HG02981 (cell line): Measurements from ENCODE around the gene MOB3C.

ENCODE experiments used
- ATAC-seq: cut with Tn5 transposase; IDR thresholded peaks from one replicate; pipeline ENCODE4 v1.9.1; 2021; ENCODE audit warnings: mild to moderate bottlenecking, moderate library complexity; ENCODE audit not compliant: unreplicated experiment

The MOB3C gene

DNA sequence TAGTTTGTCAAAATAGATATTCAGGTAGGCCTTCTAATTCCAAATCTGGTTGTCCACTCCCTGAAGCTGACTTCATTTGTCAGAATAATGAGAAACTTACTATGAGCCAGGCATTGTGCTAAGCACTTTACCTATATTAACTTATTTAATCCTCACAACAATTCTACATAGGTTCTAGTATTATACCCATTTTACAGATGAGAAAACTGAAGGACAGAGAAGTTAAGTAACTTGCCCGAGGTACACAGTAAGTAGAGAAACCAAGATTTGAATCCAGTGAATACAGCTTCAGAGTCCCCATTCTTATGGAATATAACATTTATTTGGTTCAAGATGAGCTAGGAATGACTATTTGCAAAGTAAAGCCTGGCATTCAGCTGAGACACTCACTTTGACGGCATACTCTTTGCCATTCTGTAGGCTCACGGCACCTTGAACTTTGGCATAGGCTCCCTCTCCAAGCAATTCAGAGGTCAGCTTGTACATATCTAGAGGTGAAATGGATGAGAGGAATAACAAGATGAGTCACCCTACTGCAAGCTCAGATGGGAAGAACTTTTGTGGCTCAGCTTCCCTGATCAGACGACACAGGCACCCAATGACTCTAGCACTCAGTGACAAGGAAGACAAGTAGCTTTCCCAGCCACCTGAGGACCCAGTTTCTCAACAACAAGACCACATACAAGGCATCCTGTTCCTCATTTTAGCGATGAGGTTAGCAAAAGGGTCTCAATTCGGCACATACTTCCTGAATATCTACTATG lies 36.3 kb downstream of the MOB3C start:
- no peak for ATAC-seq

DNA sequence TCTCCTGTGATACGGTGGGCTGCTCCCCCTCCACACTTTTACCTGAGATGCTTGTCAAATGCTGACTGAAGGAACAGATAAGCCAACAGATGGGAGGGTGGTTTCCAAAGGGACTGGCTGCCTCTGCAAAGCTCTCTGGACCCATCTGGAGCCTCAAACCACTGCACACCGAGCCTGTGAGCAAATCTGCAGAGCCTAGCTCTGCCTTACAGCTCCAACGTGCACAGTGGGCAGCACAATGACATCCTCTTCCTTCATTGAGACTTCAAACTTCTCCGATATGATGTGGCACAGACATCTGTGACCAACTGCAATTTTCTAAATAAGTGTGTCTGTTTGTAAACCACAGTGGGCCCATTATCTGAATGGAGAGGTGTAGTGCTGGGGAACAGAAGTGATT lies 38.9 kb downstream of the MOB3C start:
- no peak for ATAC-seq

DNA sequence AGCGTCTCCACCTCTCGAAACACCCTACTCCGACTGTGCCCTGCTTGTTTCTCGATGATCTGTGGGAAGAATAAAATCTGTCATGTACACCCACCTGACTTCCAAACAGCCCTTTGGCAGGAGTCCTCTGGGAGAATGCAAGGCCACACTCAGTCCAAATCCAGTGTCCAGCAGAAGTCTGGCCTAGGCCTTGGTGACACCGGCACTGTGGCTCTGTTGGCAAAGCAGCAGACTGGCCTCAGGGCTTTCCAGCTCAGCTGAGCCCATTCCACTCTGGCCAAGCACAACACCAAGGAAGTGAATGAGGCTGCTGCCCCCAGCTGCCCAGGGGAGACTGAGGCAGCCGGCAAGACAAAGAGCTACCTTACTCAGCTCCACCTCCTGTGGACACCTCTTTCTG lies 40.0 kb downstream of the MOB3C start:
- no peak for ATAC-seq

DNA sequence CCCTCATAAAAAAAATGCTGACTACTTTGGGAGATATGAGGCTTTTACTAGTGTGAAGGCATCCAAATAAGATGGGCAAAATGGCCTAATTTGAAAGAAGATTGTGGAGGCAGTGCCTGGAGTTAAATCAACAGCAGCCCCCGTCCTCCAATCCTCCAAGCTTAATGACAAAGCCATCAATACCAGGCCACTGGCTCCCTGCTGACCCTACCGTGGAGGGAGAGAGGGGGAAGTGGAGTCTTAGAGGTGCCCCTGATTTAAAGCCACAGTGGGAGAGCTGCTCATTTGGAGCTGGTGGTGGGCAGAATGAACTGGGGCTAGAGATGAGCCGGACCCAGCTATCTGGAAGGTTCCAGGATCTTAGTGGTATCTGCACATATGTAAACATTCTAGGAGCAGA lies 40.8 kb downstream of the MOB3C start:
- no peak for ATAC-seq

DNA sequence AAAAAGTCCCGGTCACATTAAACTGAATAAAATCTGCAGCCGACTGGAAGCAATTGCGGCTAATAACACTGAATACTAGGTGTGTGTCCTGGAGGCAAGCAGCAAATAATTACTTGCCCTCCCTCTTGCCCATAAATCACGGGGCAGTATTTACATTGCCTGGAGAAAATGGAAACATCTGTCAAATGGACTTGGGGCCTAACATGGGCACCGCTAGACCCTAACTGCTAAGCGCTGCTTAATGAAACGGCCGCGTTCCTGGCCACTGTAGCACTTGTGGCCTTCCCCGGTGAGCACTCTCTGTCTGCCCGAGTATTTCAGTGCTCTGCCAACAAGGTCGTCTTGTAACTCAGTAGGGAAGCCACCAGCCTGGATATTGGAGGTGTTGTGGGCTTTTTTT lies 41.3 kb downstream of the MOB3C start:
- ATAC-seq: no peak

DNA sequence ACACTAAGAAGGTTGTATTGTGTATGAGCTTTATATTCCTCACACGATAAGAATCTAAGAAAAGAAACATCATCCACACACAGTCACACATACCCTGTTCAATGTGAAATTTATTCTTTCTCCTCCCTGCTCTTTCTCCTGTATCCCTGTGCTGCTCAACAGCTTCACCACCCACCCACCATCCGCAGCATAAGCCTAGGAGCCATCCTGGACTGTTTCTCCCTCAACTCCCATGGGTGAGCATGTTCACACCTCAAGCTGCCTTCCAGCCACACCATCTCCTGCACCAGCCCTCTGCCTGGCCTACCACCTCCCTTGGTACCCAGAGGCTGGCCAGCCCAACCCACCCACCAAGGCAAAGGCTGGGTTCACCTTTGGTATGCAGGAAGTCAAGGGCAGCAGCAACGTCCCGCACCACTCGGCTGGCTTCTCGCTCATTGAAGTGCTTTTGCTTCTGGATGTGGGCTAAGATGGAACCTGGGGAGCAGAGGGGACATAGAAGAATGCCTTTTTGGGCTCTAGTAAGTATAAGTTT lies 44.9 kb downstream of the MOB3C start:
- ATAC-seq: no peak

DNA sequence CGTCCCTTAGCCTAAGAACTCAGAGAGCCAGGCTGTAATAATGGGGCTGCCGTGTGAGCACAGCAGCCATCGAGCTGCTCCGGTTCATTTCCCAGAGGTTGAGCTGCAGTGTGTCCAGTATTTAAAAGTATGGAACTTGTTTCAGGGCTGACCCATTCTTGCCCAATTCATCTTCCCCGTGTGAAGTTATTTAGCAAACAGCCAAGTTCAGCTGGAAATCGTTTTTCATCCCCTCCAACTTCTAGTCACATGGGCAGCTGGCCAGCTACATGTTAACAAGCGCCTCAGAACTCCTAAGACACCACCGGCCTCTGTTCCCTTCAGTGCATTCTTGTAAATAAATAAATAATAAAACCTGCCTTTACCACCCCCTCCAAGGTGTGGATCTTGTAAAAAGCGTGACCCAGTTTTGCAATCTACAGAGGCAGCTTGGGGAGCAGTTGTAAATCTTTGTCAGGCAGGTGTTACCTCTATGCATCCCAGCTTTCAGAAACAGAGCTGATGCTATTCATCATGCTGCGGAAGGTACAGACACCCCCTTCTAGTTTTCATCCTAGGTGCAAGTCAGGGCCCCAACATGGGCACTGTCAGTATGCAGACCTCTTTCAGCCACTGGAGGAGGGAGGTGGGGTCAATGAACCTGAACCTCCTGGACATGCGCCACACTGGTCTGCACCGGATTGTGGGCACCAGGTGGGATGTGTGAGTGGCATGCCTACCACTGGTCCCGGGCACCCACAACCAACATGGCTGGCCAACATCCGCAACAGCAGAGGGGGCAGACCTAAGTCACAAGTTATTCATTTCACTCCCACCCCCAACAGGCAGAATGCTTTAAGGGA lies 46.5 kb downstream of the MOB3C start:
- no peak for ATAC-seq

DNA sequence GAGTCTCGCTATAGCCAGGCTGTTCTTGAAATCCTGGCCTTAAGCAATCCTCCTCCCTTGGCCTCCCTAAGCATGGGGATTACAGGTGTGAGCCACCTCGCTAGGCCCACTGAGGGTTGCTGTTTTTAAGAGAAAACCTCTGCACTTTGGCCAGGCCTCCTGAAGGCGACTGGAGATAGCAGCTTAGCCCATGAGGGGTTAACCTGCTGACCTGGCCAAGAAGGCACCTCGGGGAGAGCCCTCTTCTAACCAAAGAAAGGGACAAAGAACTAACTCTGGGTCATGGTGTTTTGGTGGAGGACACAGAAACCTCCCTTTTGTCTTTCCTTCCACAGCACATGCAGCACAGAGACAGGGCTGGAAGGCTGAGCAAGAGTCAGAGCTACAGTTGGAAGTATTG lies 47.5 kb downstream of the MOB3C start:
- no peak for ATAC-seq

DNA sequence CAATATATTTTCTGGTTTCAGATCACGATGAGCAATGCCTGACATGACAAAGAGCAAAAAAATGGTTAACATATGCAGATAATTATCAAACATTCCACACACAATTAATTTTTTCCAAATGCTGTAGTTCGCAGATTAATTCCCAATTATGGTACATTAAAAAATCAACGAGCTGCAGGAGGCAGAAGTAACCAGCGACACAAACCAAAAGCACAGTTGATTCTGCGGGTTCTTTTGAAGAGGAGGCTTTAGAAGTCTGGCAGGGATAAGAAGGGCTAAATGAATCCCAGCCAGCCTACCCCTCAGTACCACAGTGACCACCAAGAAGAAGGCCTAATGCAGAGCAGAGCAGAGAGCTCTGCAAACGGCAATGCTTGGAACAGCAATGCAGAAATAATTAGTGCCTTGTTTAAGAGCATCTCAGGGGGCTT lies 48.1 kb downstream of the MOB3C start:
- no peak for ATAC-seq

DNA sequence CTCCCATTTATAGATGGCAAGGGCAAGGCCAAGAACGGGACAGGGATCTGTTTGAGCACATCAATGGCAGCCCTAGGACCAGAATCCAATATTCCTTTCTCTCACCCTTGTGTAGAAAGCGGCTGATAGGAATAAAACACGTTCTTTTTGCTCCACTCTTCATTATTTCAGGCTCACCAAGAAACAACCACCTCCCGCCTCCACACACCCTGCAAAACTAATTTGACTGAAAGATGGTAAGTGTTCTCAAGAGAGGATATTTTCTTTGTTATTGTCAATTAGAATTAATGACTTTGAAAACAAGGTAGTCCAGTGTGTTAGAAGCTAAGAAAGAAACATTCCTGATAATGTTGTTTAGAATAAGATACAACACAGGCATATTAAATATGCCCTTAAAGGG lies 53.3 kb downstream of the MOB3C start:
- ATAC-seq: no peak

DNA sequence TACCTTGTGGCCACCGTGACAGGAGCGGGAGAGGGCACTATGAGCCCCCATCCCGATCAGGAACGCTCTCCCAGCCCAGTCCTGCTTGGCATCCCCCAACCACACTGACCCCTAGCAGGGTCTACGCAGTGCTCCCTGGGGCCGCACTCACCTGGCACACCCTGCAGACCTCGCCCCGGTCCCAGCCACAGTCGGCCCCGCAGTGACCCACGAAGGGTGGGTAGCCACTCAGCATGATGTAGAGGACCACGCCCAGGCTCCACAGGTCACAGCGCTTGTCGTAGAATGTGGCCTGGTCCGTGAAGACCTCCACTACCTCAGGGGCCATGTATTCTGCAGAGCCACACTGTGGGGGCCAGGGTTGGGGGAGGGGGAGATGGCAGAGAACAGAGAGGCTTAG lies 54.1 kb downstream of the MOB3C start:
- ATAC-seq: no peak

DNA sequence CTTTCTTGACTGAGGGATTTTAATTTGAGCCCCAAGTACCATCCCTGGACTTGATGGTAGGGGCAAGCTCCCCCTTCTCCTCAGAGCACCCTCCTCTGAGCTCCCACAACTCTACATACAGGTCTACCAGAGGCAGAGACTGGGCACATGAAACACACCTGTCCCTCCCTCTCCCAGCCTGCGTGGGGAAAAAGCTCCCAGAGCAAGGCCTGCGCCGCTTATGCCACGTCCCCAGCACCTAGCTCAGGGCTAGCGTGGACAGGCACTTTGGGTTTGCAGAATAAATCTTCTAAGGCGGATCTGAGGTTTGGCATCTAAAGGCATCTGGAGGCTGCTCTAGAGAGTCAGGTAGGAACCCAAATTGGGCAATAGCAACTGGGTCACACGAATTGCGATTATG lies 57.6 kb downstream of the MOB3C start:
- ATAC-seq: no peak

DNA sequence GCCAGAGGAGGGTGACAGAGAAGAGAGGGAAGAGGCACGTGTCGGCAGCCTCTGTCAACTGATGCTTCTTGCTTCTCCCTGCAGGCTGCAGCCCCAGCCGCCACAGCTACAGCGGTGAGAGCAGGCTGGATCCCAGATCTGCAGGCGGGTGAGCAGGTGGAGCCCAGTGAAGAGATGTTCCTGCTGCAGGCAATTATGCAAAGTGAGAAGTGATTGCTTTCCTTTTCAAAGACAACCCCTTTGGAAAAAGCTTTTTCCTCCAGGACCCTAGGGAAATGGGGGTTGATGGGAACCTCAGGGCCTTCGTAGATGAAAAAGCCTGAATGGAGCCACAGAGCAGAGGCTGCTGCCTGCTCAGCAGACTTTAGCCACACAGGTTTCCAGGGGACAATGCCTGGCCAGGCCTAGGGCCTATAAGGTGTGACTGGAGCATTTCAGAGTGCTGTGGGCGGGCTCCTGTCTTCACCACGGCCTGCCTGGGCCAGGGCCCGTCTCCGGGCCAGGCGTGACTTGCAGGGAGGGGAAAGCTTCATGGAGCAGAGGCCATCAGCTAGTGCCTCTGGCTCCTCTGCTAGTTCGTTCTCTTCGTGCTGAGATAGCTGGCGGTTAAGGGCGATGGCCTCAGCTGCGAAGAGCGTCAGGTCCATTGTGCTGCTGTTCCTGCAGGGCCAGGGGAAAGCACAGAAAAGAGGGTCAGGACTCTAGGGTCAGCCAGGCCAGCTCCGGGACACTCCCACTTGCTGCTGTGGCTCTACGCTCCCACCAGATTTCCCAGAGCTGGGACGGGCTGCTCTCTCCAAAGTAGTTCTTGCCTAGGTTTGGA lies 58.3 kb downstream of the MOB3C start:
- no peak for ATAC-seq
